Measurements from ENCODE around the gene ATP2A1.
"Not testable (repeated sequence)": the region's sequence is repeated elsewhere in the genome, so short reads cannot be mapped to it uniquely, and the experiment has no call there.

ATP2A1 gene

GRCh38 chr16:28863929-28864793 lies 14.1 kb upstream of the ATP2A1 start:
- no peak for DNase-seq

GRCh38 chr16:28865001-28865688 lies 13.1 kb upstream of the ATP2A1 start:
- no peak for DNase-seq

- no peak for DNase-seq
Measured at GRCh38 chr16:28865722-28866453, 12.4 kb upstream of the ATP2A1 start.

- no peak for DNase-seq
Measured at GRCh38 chr16:28866454-28866804, 11.9 kb upstream of the ATP2A1 start.

GRCh38 chr16:28867241-28867640 lies 11.0 kb upstream of the ATP2A1 start:
- DNase-seq = no peak

GRCh38 chr16:28867646-28868045 lies 10.6 kb upstream of the ATP2A1 start:
- DNase-seq = not testable (repeated sequence)

DNA sequence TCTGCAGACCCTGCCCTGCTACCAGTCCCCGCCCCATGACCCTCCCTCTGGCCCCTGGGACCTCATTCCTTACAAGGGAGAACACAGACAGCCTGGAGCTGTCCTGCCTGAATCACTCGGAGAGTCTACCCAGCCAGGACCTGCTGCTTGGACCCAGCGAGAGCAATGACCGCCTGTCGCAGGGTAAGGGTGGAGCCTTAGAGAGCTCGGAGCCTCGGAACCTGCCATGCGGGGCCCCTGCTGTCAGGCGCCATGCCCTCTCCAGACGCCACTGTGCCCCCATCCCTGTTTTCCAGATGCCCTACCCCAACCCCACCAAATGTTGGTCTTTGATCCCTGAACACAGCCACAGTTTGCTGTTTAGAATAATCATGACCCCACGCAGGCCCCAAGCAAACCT lies 9.1 kb upstream of the ATP2A1 start:
- DNase-seq = no peak

- DNase-seq = no peak
Measured at GRCh38 chr16:28872952-28873351, 5.3 kb upstream of the ATP2A1 start.

DNA sequence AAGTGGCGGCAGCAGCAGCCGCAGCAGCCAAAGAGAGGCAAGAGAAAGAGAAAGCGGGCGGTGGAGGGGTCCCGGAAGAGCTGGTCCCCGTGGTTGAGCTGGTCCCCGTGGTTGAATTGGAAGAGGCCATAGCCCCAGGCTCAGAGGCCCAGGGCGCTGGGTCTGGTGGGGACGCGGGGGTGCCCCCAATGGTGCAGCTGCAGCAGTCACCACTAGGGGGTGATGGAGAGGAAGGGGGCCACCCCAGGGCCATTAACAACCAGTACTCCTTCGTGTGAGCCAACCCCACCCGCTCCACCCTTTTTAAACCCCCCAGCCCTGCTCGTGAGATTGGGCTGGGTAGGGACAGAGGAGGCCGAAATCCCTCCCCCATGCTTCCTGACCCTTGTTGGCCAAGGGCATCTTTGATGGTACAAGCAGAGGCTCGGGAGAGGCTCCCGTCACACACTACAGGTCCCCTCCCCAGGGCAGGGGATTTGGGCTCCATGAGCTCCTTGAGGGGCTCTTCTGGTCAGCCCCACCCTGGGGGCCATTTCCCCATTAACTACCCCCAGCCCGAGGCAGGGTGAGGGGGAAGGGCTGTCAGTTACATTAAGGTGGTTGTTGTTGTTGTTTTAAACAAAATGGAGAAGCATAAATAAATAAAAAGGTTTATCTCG lies 4.6 kb upstream of the ATP2A1 start:
- DNase-seq = no peak

- no peak for DNase-seq
Measured at GRCh38 chr16:28874406-28874805, 3.9 kb upstream of the ATP2A1 start.

- no peak for DNase-seq
Measured at GRCh38 chr16:28875134-28876018, 2.9 kb upstream of the ATP2A1 start.

GRCh38 chr16:28876019-28876659 lies 2.1 kb upstream of the ATP2A1 start:
- no peak for DNase-seq

GRCh38 chr16:28876973-28877654 lies 1.2 kb upstream of the ATP2A1 start:
- DNase-seq = no peak

GRCh38 chr16:28877655-28878000 lies 660 bp upstream of the ATP2A1 start:
- no peak for DNase-seq

- no peak for DNase-seq
Measured at GRCh38 chr16:28879261-28879840, 1.1 kb downstream of the ATP2A1 start.

- DNase-seq = peak; percentile 43 to 60
Measured at GRCh38 chr16:28879841-28880588, 1.7 kb downstream of the ATP2A1 start.

DNA sequence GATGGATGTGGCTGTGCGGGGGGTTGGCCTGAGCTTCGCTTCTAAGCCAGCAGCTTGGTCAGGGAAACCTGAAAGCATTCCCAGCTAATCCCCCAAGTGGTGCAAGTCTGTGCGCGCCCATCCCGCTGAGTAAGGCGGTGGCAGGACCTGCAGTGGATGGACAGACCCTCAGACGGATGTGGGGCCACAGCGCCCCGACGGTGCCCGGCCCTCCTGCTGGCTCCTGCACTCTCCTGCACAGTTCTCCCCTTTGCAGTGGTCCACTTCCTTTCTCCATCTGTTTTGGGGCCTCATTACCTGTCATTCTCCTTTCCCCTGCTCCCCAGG lies 2.3 kb downstream of the ATP2A1 start:
- no peak for DNase-seq

- DNase-seq = no peak
Measured at GRCh38 chr16:28880955-28881354, 2.7 kb downstream of the ATP2A1 start.

- not testable (repeated sequence) for DNase-seq
Measured at GRCh38 chr16:28881565-28881964, 3.3 kb downstream of the ATP2A1 start.

DNA sequence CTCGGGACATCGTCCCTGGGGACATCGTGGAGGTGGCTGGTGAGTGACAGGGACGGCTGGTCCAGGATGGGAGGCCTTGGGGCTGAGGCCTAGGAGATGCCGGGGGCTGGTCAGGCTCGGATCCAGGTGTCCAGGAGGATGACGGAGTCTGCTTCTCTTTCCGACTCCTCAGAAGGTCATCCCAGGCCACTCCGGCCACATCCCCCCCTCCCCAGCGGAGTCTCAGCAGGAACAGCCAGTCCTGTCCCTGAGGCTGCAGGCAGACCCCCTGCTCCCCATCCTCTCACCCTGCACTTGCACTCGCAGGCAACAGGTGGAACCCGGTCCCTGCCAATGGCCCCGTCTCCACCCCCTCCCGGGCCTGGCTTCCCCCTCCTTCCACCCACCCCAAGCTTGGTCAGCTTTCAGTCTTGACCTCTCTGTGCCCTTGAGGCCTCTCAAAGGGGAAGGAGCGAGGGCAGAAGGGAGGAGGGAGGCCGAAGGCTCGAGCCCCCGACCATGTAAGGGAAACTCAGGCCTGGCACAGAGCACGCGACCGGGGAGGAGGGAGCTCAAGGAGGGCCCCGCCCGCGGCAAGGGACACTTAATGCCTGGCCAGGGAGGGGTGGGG lies 4.4 kb downstream of the ATP2A1 start:
- DNase-seq = no peak
